Colonic mucosa (tissue), 4 donors: ENCODE measurements around the gene DPH2. TPM values are rescaled to one million over a fixed set of nuclear protein-coding genes. Genes with fewer than 3 reads are reported as not detected.

Experiments
- DNase-seq: peaks from one replicate; pipeline ENCODE4 v3.0.0-alpha.2; 2020
- H3K27ac ChIP-seq: fragments of 200-600 bp; one replicate; pipeline ENCODE4 v1.8.0; 2021
- H3K27me3 ChIP-seq: fragments of 200-600 bp; one replicate; pipeline ENCODE4 v1.8.0; 2021
- H3K36me3 ChIP-seq: fragments of 200-600 bp; one replicate; pipeline ENCODE4 v1.8.0; 2021
- H3K4me1 ChIP-seq: fragments of 200-600 bp; one replicate; pipeline ENCODE4 v1.8.0; 2021; ENCODE audit warnings: mild to moderate bottlenecking
- H3K4me3 ChIP-seq: fragments of 200-600 bp; one replicate; pipeline ENCODE4 v1.8.0; 2021
- H3K9ac ChIP-seq, 2 donors: one replicate each; pipeline ENCODE4 v1.7.0; 2013; ENCODE audit warnings: control low read depth in 2 of 2, low read depth in 2 of 2, low read length in 2 of 2
- H3K9me3 ChIP-seq: fragments of 200-600 bp; one replicate; pipeline ENCODE4 v1.8.0; 2021
- CTCF ChIP-seq: fragments of 200-600 bp; IDR thresholded peaks from one replicate; pipeline ENCODE4 v1.8.0; 2022; ENCODE audit warnings: antibody characterized with exemption, mild to moderate bottlenecking
- intact Hi-C: fragments of 100-400 bp; cut with DNase I; formaldehyde crosslinking; loops from one replicate; pipeline ENCODE4 v1.14.1; 2022
- total RNA-seq, 2 donors: library from RNA; stranded (reverse); fragmentation: NEBNext Ultra II Directional in 1 of 2; extraction: Animal tissue kit (Norgen Biotek cat#: 25700) in 1 of 2; gene quantifications; one replicate each; pipeline ENCODE4 v1.2.1, GENCODE V29; 2021
- donor health status: healthy.
- donor health status: DM: no; HTN: no; CAD: no.
- donor health status: DM: no; HTN: no; CAD: no.

DPH2 gene
- total RNA-seq, 2 donors from 2014 or later = 11.5 to 43.1 TPM

GRCh38 chr1:43956234-43956633, 13.6 kb upstream of the DPH2 start:
- TF ChIP-seq CTCF = no peak
- no peaks in the 10 kb centered on the region for H3K36me3 ChIP-seq

GRCh38 chr1:43957407-43958040, 12.3 kb upstream of the DPH2 start:
- intact Hi-C loops = no loop called here
- Histone ChIP-seq H3K4me1 (no peaks in the 10 kb centered on the region), H3K9ac (no peak overlapping the region), H3K36me3 (no peaks in the 10 kb centered on the region), H3K9me3 (no peaks in the 10 kb centered on the region), H3K27me3 (no peaks in the 10 kb centered on the region), H3K27ac (no peak overlapping the region), H3K4me3 (no peak overlapping the region)
- no peak for DNase-seq
- no peak for TF ChIP-seq CTCF

More at GRCh38 chr1:43956234-43956633, 13.6 kb upstream of the DPH2 start:
- Histone ChIP-seq H3K9me3 (no peaks in the 10 kb centered on the region), H3K9ac (no peak overlapping the region), H3K4me3 (no peak overlapping the region), H3K4me1 (no peaks in the 10 kb centered on the region), H3K27me3 (no peaks in the 10 kb centered on the region), H3K27ac (no peak overlapping the region)
- intact Hi-C loops = no loop called here
- DNase-seq = no peak

GRCh38 chr1:43958351-43959255, 11.2 kb upstream of the DPH2 start:
- Histone ChIP-seq H3K4me3 (no peak overlapping the region), H3K4me1 (no peaks in the 10 kb centered on the region), H3K9ac (no peak overlapping the region), H3K27me3 (no peaks in the 10 kb centered on the region), H3K27ac (no peak overlapping the region), H3K9me3 (no peaks in the 10 kb centered on the region), H3K36me3 (no peaks in the 10 kb centered on the region)
- TF ChIP-seq CTCF = no peak
- intact Hi-C loops = no loop called here
- no peak for DNase-seq

- no peaks in the 10 kb centered on the region for H3K4me1 ChIP-seq
- H3K9me3 ChIP-seq = no peaks in the 10 kb centered on the region
- no peak overlapping the region for H3K4me3 ChIP-seq
- TF ChIP-seq CTCF = no peak
- intact Hi-C loops = no loop called here
- H3K9ac ChIP-seq = no peak overlapping the region
- no peaks in the 10 kb centered on the region for H3K27me3 ChIP-seq
- H3K36me3 ChIP-seq = no peaks in the 10 kb centered on the region
- no peak for DNase-seq
- H3K27ac ChIP-seq = no peak overlapping the region
Measured at GRCh38 chr1:43960798-43961197, 9.0 kb upstream of the DPH2 start.

- TF ChIP-seq CTCF = no peak
- no peaks in the 10 kb centered on the region for H3K36me3 ChIP-seq
- no peaks in the 10 kb centered on the region for H3K4me1 ChIP-seq
- intact Hi-C loops = no loop called here
- H3K9ac ChIP-seq = no peak overlapping the region
- DNase-seq = no peak
- no peak overlapping the region for H3K4me3 ChIP-seq
- H3K9me3 ChIP-seq = no peaks in the 10 kb centered on the region
- no peak overlapping the region for H3K27ac ChIP-seq
- H3K27me3 ChIP-seq = no peaks in the 10 kb centered on the region
Measured at GRCh38 chr1:43961692-43962091, 8.1 kb upstream of the DPH2 start.
